Erythroblast (primary cell): Measurements from ENCODE around the gene RBM20.

Source experiments
- GATA1 ChIP-seq: IDR thresholded peaks from 2 replicates; pipeline ENCODE4 v1.6.1; 2011; ENCODE audit warnings: low read depth, mild to moderate bottlenecking, control low read depth, low read length, moderate library complexity
- POLR2A ChIP-seq: IDR thresholded peaks from 2 replicates; pipeline ENCODE4 v1.6.1; 2011; ENCODE audit warnings: mild to moderate bottlenecking, low read length

DNA sequence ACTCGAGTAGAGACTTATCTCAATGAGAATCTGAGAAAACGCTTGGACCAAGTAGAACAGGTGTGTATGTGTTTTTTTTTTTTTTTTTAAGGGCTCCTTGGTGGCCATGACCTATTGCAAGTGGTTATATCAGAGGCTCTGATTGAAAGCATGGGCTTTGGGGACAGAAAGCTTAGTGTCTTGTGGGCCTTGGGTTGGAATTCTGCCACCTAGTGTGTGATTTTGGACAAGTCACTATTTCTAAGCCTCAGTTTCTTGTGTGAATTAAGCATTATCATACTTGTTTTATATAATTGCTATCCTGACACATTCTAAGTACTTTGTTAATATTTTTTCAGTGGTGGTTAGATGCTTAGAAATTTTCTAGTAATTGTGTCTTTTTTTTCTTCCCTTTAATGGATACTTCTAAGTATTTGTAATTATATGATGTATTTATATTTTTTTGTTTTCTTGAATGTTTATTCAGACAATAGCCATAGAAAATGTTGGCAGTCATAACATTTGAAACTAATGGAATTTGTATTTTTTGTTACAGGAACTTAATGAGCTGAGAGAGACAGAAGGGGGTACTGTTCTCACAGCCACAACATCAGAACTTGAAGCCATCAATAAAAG, 43.5 kb upstream of the RBM20 start:
- TF ChIP-seq POLR2A (no peak), GATA1 (no peak)
